Stimulated activated CD8-positive, alpha-beta memory T cell treated with anti-CD3 and anti-CD28 coated beads, Interleukin-12 subunit alpha, Interleukin-12 subunit beta, amount 100 ng/mL, for 24 hours (primary cell): ENCODE measurements around the gene DNM2.
"Not testable (repeated sequence)": the region's sequence is repeated elsewhere in the genome, so short reads cannot be mapped to it uniquely, and the experiment has no call there.

Experiments used
- DNase-seq: peaks from one replicate; pipeline ENCODE4 v3.0.0-alpha.2; 2020; ENCODE audit errors: extremely low read depth

The DNM2 gene

GRCh38 chr19:10752913-10753704 is 35.2 kb downstream of the DNM2 start:
- no peak for DNase-seq

- DNase-seq, result no peak
Observed at GRCh38 chr19:10756371-10756770, 38.5 kb downstream of the DNM2 start.

- no peak for DNase-seq
Observed at GRCh38 chr19:10756791-10757190, 38.9 kb downstream of the DNM2 start.

GRCh38 chr19:10758050-10758449 is 40.2 kb downstream of the DNM2 start:
- DNase-seq, result not testable (repeated sequence)

- DNase-seq, result no peak
Observed at GRCh38 chr19:10758978-10759377, 41.1 kb downstream of the DNM2 start.

GRCh38 chr19:10760273-10760944 is 42.5 kb downstream of the DNM2 start:
- no peak for DNase-seq

GRCh38 chr19:10761443-10762250 is 43.8 kb downstream of the DNM2 start:
- no peak for DNase-seq

- no peak for DNase-seq
Observed at GRCh38 chr19:10762656-10763055, 44.8 kb downstream of the DNM2 start.

- DNase-seq, result no peak
Observed at GRCh38 chr19:10763411-10763810, 45.5 kb downstream of the DNM2 start.

GRCh38 chr19:10763828-10764339 is 46.0 kb downstream of the DNM2 start:
- DNase-seq, result no peak

GRCh38 chr19:10764340-10764894 is 46.5 kb downstream of the DNM2 start:
- no peak for DNase-seq

- no peak for DNase-seq
Observed at GRCh38 chr19:10766049-10766623, 48.3 kb downstream of the DNM2 start.

GRCh38 chr19:10766671-10767201 is 48.9 kb downstream of the DNM2 start:
- DNase-seq, result no peak

- no peak for DNase-seq
Observed at GRCh38 chr19:10767726-10768125, 49.8 kb downstream of the DNM2 start.

- DNase-seq, result no peak
Observed at GRCh38 chr19:10768369-10768768, 50.5 kb downstream of the DNM2 start.

- no peak for DNase-seq
Observed at GRCh38 chr19:10768936-10769335, 51.1 kb downstream of the DNM2 start.

GRCh38 chr19:10769533-10770491 is 51.9 kb downstream of the DNM2 start:
- no peak for DNase-seq

- no peak for DNase-seq
Observed at GRCh38 chr19:10773969-10774368, 56.1 kb downstream of the DNM2 start.

GRCh38 chr19:10774893-10775292 is 57.0 kb downstream of the DNM2 start:
- DNase-seq, result no peak
